GM11168 (cell line): Measurements from ENCODE around the gene TPO.
"Not testable (repeated sequence)": the region's sequence is repeated elsewhere in the genome, so short reads cannot be mapped to it uniquely, and the experiment has no call there.

Source experiments
- in situ Hi-C: fragments of 300-500 bp; cut with MboI; formaldehyde crosslinking; loops from one replicate; pipeline ENCODE4 v1.12.0; 2022; ENCODE audit warnings: low sequenced_read_pairs; ENCODE audit not compliant: unreplicated experiment

The TPO gene

DNA sequence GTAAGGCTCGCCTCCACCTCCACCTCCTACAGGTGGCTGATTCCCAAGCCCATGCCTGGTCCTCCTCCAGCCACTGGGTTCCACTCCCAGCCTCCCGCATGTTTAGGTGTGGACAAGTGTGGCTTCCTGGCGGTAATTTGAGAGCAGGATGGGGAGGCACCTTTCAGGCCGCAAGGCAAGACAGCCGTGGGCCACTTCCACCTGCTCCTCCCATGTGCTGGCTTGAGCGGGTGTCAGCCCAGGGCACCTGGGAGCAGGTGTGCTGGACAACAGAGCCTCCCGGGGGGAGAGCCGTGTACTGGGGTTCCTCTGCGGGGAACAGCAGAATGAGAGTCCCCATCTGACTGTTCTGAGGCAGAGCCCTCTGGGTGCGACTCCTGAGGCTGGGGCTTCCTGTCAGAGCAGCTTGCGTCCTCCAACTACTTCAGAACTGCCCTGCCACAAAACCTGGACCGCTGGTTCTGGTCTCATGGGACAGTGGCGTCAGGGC is 83.9 kb downstream of the TPO start:
- in situ Hi-C loops, result no loop called here

- in situ Hi-C loops, result no loop called here
Observed at GRCh38 chr2:1498176-1498575, 84.9 kb downstream of the TPO start.

DNA sequence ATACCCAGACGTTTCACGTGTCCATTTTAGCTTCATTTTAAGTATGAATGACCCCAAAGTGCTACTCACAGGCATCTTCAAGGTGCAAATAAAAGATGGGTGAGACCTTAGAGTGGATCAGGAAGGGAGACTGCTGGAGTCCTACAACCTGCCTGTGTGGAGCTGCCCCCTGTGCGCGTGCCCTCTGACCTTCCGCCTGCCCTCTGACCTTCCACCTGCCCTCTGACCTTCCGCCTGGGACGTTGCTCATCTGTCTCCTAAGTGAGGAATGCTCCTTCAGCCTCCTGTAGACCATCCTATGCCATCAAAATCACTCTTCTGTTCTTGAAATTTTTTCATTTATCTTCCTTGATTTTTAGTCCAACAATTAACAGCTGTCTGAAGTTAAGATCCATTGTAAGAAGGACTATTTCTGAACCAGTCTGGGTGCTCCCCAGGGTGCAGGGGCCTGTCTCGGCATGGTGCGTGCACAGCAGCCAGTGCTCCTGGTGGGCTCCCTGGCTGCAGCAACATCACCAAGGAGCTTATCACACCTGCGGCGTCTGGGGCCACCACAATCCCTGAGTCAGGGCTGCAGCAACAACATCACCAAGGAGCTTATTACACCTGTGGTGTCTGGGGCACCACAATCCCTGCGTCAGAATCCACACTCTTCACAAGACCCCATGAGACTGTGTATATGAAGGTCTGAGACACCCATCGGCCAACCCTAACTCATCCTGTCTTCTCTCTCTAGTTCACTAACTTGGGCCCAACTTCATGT is 86.0 kb downstream of the TPO start:
- in situ Hi-C loops, result no loop called here

DNA sequence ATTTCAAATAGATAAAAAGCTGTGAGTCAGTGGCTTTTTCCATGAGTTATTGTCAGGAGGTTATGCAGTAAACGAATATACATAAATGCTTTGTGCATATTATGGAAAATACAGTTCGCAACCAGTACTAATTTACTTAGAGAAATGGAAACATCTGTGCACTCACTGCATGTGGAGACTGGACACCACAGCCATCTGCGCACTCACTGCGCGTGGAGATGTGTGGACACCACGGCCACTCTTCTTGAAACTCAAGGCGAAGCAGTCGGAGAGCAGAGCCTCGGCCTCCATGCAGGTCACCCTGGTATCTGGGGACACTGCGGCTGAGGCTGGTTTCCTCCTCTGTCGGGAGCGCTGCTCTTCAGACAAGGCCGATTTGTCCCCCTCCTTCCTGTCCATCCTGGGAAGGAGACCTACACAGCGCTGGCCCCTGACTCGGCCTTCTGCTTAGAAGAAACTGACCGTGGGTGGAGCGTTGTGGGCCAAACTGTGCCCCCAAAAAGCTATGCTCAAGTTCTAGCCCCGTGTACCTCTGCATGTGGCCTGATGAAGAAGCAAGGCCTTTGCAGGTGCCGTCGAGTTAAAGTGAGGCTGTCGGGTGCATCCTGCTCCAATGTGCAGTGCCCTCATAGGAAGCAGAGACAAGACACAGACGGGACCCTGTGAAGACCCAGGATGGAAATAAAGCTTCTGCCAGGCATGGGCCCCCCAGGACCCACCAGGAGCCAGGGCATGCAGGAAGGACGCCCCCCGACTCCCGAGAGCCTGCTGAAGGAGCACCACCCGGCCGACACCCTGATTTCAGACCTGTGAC is 88.0 kb downstream of the TPO start:
- in situ Hi-C loops, result no loop called here

- in situ Hi-C loops, result no loop called here
Observed at GRCh38 chr2:1501991-1502390, 88.7 kb downstream of the TPO start.

- in situ Hi-C loops, result no loop called here
Observed at GRCh38 chr2:1502891-1503304, 89.6 kb downstream of the TPO start.

DNA sequence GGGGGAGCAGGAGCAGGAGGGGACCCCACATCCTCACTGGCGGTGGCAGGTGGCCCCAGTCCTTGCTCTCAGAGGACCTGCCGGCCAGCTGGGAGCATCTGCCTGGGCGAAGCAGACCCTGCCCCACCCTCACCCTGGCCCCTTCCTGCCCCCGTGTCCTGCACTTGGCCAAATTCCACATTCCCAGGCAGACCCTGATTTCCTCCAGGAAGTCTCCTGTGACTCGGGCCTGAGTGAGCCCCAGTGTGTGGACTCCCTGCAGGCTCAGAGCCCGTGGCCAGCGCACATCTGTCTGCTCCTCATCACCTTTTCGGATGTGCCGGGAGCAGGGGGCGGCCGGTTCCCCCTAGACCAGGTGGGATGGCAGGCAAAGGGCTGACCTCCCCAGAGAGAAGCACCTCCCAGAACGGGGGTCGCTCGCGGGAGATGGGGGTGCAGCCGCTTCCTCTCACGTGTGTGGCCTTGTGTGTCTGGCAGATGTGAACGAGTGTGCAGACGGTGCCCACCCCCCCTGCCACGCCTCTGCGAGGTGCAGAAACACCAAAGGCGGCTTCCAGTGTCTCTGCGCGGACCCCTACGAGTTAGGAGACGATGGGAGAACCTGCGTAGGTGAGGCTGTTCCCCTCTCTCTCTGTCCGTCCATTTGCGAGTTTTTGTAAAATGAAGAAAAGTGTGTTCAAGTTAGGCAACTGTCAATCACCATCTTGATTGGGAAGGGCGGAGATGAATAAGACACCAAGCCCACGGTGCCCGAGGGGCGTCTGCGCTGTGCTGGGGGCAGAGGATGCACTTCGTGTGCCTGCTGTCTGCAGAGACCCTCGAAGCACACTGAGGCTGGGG is 90.4 kb downstream of the TPO start:
- in situ Hi-C loops, result no loop called here

- in situ Hi-C loops, result no loop called here
Observed at GRCh38 chr2:1504311-1504750, 91.1 kb downstream of the TPO start.

DNA sequence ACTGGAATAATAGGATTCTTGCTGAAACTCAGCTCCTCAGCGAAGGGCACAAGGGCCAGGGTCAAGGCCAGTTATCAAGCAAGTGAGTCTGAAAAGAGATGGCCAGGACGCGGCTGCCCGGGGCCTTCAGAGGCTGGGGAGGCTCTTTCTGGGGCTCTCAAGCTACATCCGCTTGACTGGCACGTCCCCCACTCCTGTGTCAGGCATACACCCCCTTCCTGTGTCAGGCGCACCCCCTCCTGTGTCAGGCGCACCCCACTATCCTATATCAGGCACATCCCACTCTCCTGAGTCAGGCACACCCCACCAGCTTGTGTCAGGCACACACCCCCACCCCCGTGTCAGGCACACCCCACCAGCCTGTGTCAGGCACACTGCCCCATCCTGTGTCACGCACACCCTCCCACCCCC is 91.8 kb downstream of the TPO start:
- in situ Hi-C loops, result no loop called here

DNA sequence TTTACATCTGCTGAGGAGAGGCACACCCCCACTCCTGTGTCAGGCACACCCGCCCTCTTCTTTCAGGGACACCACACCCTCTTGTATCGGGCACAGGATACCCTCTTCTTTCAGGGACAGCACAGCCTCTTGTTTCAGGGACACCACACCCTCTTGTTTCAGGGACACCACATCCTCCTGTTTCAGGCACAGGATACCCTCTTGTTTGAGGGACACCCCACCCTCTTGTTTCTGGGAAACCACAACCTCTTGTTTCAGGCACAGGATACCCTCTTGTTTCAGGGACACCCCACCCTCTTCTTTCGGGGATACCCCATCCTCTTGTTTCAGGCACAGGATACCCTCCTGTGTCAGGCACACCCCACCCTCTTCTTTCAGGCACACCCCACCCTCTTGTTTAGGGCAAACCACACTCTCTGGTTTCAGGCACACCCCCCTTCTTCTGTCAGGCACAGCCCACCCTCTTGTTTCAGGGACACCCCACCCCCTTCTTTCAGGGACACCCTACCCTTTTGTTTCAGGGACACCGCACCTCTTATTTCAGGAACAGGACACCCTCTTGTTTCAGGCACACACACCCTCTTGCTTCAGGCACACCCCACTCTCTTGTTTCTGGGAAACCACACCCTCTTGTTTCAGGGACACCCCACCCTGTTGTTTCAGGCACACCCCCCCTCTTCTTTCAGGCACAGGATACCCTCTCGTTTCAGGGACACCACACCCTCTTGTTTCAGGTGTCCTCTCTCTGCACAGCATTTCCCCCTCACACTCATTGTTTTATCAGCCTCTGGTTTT is 96.2 kb downstream of the TPO start:
- in situ Hi-C loops, result no loop called here

DNA sequence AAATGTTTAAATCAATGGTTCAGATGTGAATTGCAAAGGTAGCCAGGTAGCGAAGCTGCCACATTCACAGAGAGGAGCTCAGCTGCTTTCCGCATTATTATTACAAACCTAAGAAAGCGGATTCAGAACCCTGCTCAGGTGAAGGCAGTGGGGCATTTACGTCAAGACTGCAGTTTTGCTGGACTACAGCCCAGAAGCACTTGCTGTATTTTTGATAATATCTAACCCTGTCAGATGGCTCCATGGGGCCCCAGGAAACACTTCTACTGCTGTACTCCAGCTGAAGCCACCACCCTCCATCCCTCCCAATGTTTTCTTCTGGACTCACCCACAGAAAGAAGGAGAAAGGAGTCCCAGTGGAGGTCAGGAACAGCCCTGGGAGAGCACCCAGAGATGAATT is 96.9 kb downstream of the TPO start:
- in situ Hi-C loops, result no loop called here

GRCh38 chr2:1511455-1511854 is 98.2 kb downstream of the TPO start:
- in situ Hi-C loops, result no loop called here

DNA sequence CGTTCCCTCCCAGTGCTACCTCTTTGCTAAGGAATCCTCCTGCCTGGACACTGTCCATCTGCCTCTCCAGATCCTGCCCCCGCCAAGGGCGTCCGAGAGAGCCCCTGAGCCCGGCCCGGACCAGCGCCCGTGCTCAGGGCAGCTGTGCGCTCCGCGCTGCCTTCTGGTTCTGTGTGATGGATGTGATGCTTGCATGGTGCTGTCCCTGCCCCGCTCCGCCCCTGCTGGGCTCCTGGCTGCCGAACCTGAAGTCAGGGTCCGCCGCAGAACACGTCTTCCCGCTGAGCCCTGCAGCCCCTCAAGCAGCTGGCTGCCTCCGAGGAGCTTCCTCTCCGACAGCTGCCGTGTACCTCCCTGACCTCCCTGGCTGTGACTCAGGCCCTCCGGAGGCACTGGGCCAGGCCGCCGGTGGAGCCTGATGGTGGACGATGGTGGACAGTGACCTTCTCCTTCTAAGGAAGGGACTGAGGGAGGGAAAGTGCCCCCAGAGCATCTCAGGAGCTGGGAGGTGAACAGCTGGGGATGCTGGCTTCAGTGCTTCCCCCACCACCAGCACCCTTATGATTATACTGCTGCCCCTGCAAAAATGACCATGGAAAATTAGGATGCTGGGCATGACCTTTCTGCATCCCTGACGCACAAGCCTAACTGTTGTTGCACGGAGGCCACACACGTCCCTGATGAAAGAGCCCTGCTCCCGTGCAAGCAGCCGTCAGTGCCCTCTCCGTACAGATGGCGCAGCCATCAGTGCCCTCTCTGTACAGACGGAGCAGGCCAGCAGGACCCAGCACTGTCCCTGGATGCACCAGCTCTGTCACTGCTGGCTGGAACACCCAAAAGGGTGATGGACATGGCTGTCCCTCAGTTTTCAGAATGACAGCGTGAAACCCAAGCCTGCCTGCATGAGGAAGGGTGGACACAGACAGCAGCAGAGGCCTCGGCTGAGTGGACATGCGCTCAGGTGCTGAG is 99.3 kb downstream of the TPO start:
- in situ Hi-C loops, result no loop called here

DNA sequence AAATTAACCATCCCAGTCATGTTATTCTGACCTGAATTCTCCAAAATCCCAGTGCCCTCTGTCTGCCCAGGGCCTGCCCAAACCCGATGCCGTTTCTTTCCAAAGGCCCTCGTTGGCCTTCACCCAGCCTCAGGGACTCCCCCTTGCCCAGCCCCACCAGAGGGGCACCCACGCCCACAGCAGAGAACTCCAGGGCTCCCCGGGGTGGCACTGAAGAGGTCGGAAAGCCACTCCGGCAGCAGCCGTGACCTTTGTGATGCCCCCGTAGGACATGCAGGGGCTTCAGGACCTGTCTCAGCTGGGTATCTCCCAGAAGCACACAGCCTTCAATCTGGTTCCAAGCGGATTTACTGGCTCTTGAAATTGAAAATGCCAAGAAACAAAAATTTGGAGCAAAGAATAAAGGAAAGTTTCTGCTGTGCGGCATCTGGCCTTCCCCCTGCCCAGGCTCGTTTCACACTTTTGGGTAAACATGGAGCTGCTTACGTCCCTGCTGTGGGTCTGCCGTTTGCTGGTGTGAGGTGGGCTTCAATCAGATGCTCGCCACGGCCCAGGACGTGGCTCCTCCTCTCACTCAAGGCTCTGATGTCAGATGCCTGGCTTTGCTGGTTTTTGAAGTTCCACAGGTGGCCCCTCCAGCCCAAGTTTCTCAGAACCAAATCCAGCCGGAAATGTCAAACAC is 101.3 kb downstream of the TPO start:
- in situ Hi-C loops, result no loop called here

DNA sequence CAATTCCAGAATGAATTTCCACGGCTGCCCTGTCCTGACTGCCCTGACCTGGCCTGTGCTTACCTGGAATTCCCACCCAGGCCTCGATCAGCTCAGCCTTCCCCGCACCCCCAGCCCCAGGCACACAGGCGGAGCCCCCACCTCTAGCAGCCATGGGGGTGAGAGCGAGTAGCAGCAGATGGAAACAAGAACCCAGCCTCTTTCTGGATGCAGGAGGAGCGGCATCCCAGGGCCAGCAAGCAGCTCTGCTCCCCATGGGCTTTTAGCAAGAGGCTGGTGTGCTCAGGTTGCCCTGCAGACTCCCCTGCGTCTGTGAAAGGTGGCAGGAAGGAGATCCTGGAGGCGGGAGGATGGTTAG is 101.8 kb downstream of the TPO start:
- in situ Hi-C loops, result no loop called here

- in situ Hi-C loops, result no loop called here
Observed at GRCh38 chr2:1515986-1516797, 102.9 kb downstream of the TPO start.

- in situ Hi-C loops, result no loop called here
Observed at GRCh38 chr2:1516798-1517060, 103.5 kb downstream of the TPO start.

DNA sequence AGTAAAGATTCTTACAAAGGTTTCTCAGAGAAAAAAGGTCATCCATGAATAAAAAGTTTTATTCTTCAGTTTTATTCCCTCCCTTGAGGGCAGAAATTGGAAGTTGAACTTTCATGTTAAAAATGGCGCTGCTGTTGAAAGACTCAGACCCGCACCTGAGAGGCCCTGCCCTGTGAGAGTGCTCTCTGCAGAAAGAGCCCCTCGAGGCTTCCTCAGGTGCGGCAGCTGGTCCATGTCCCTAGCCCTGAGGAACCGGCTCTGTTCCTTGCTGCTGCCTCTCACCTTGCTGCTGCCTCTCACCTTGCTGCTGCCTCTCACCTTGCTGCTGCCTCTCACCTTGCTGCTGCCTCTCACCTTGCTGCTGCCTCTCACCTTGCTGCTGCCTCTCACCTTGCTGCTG is 104.0 kb downstream of the TPO start:
- in situ Hi-C loops, result not testable (repeated sequence)
